Suprapubic skin (tissue), 4 donors: ENCODE data around the gene DNAH10. TPM values are rescaled to one million over a fixed set of nuclear protein-coding genes. Genes with fewer than 3 reads are reported as not detected.

ENCODE experiments used
- DNase-seq, 2 donors: peaks; one replicate each; pipeline ENCODE4 v3.0.0-alpha.2; 2019; ENCODE audit warnings: low spot score in 2 of 2
- H3K27ac ChIP-seq: fragments of 200-600 bp; sonication (generic); one replicate; pipeline ENCODE4 v1.5.1; 2019
- H3K27me3 ChIP-seq: fragments of 200-600 bp; sonication (generic); one replicate; pipeline ENCODE4 v1.5.1; 2019
- H3K36me3 ChIP-seq: fragments of 200-600 bp; sonication (generic); one replicate; pipeline ENCODE4 v1.5.1; 2019
- H3K4me1 ChIP-seq: fragments of 200-600 bp; sonication (generic); one replicate; pipeline ENCODE4 v1.5.1; 2019
- H3K4me3 ChIP-seq: fragments of 200-600 bp; sonication (generic); one replicate; pipeline ENCODE4 v1.5.1; 2019; ENCODE audit warnings: mild to moderate bottlenecking
- H3K9me3 ChIP-seq: fragments of 200-600 bp; sonication (generic); one replicate; pipeline ENCODE4 v1.5.1; 2019
- CTCF ChIP-seq, 2 donors: fragments of 200-600 bp in 1 of 2; fragments of 450-650 bp in 1 of 2; sonication (generic) in 1 of 2; IDR thresholded peaks; one replicate each; pipeline ENCODE4 v1.5.1; 2016 to 2019; ENCODE audit warnings: antibody characterized with exemption in 2 of 2, mild to moderate bottlenecking in 1 of 2, moderate library complexity in 1 of 2
- EP300 ChIP-seq: sonication (generic); formaldehyde crosslinking; IDR thresholded peaks from one replicate; pipeline ENCODE4 v1.6.1; 2017; ENCODE audit warnings: antibody characterized with exemption
- POLR2A ChIP-seq, 2 donors: fragments of 450-650 bp; IDR thresholded peaks; one replicate each; pipeline ENCODE4 v1.6.1; 2017; ENCODE audit warnings: antibody characterized with exemption in 2 of 2, mild to moderate bottlenecking in 2 of 2, moderate library complexity in 2 of 2
- POLR2AphosphoS5 ChIP-seq, 3 donors: sonication (generic); formaldehyde crosslinking; IDR thresholded peaks; one replicate each; pipeline ENCODE4 v1.6.1; 2017; ENCODE audit warnings: antibody characterized with exemption in 3 of 3
- WGBS: methylation state at CpG from one replicate; pipeline ENCODE4 v1.1.5; 2018; 5-methylcytosine and 5-hydroxymethylcytosine counted together
- total RNA-seq, 4 donors: library from RNA; depleted of rRNA; stranded (reverse); fragments of >200 nt; gene quantifications; one replicate each; pipeline ENCODE4 v1.1.0, GENCODE V29; 2016

DNAH10 gene
- total RNA-seq, 4 donors from 2014 or later: 0.13 to 1.2 (median 0.19) TPM; not detected in 1

GRCh38 chr12:123734268-123734667, 27.8 kb upstream of the DNAH10 start:
- Histone ChIP-seq H3K27ac (no peak overlapping the region), H3K9me3 (no peaks in the 10 kb centered on the region), H3K27me3 (no peaks in the 10 kb centered on the region), H3K4me3 (no peak overlapping the region), H3K4me1 (no peaks in the 10 kb centered on the region), H3K36me3 (peaks cover 91% of the 10 kb centered on the region)
- no peak for DNase-seq
- WGBS: 78% methylated on average over 5 of the region's 5 CpGs
- TF ChIP-seq POLR2A (IDR thresholded peaks at IDR 0.05): no peak
- no peak for TF ChIP-seq POLR2AphosphoS5 (IDR thresholded peaks at IDR 0.05)
- no peak for TF ChIP-seq CTCF (IDR thresholded peaks at IDR 0.05)

GRCh38 chr12:123741937-123742572, 20.0 kb upstream of the DNAH10 start:
- no peak for DNase-seq

GRCh38 chr12:123743002-123743401, 19.1 kb upstream of the DNAH10 start:
- Histone ChIP-seq H3K27me3 (no peaks in the 10 kb centered on the region), H3K27ac (no peak overlapping the region), H3K4me3 (no peak overlapping the region), H3K4me1 (no peaks in the 10 kb centered on the region), H3K9me3 (no peaks in the 10 kb centered on the region), H3K36me3 (peaks cover 91% of the 10 kb centered on the region)
- no peak for DNase-seq
- TF ChIP-seq CTCF (IDR thresholded peaks at IDR 0.05) (no peak), EP300 (no peak), POLR2A (IDR thresholded peaks at IDR 0.05) (no peak), POLR2AphosphoS5 (IDR thresholded peaks at IDR 0.05) (no peak)
- 80% methylated on average over 10 of the region's 10 CpGs for WGBS

More at GRCh38 chr12:123741937-123742572, 20.0 kb upstream of the DNAH10 start:
- no peaks in the 10 kb centered on the region for H3K4me1 ChIP-seq
- H3K4me3 ChIP-seq: no peak overlapping the region
- no peaks in the 10 kb centered on the region for H3K27me3 ChIP-seq
- 91% methylated on average over 14 of the region's 14 CpGs for WGBS
- H3K36me3 ChIP-seq: peaks cover 93% of the 10 kb centered on the region
- no peak overlapping the region for H3K27ac ChIP-seq
- no peak for TF ChIP-seq POLR2A (IDR thresholded peaks at IDR 0.05)
- no peak for TF ChIP-seq POLR2AphosphoS5 (IDR thresholded peaks at IDR 0.05)
- TF ChIP-seq EP300: no peak
- TF ChIP-seq CTCF (IDR thresholded peaks at IDR 0.05): no peak
- H3K9me3 ChIP-seq: no peaks in the 10 kb centered on the region

GRCh38 chr12:123744836-123745235, 17.3 kb upstream of the DNAH10 start:
- DNase-seq: no peak
- Histone ChIP-seq H3K4me3 (no peak overlapping the region), H3K9me3 (no peaks in the 10 kb centered on the region), H3K27ac (no peak overlapping the region), H3K36me3 (peaks cover 91% of the 10 kb centered on the region), H3K27me3 (no peaks in the 10 kb centered on the region), H3K4me1 (no peaks in the 10 kb centered on the region)
- WGBS: 79% methylated on average over 12 of the region's 12 CpGs
- no peak for TF ChIP-seq POLR2AphosphoS5 (IDR thresholded peaks at IDR 0.05)
- TF ChIP-seq CTCF (IDR thresholded peaks at IDR 0.05): no peak
- no peak for TF ChIP-seq POLR2A (IDR thresholded peaks at IDR 0.05)
- TF ChIP-seq EP300: no peak

- Histone ChIP-seq H3K36me3 (peaks cover 84% of the 10 kb centered on the region), H3K4me3 (no peak overlapping the region), H3K4me1 (no peaks in the 10 kb centered on the region), H3K27me3 (no peaks in the 10 kb centered on the region), H3K9me3 (no peaks in the 10 kb centered on the region), H3K27ac (no peak overlapping the region)
- WGBS: 67% methylated on average over 5 of the region's 5 CpGs
- no peak for DNase-seq
- TF ChIP-seq POLR2A (IDR thresholded peaks at IDR 0.05): no peak
- no peak for TF ChIP-seq POLR2AphosphoS5 (IDR thresholded peaks at IDR 0.05)
- no peak for TF ChIP-seq CTCF (IDR thresholded peaks at IDR 0.05)
- no peak for TF ChIP-seq EP300
Observed at GRCh38 chr12:123747309-123747708, 14.8 kb upstream of the DNAH10 start.
